Gastrocnemius medialis (tissue), 4 donors: Measurements from ENCODE around the gene TNFRSF1B.

Experiments
- POLR2A ChIP-seq, 2 donors: fragments of 450-650 bp; IDR thresholded peaks; one replicate each; pipeline ENCODE4 v1.6.1; 2017; ENCODE audit warnings: antibody characterized with exemption in 2 of 2, mild to moderate bottlenecking in 2 of 2, moderate library complexity in 2 of 2
- TF ChIP-seq, protein P1 (sequence below), 5 experiments: fragments of 450-650 bp in 3 of 5; fragments of 200-600 bp in 2 of 5; sonication (generic) in 2 of 5; IDR thresholded peaks in 4 of 5; conservative IDR thresholded peaks in 1 of 5; 1 replicate in 4 of 5; 2 replicates in 1 of 5; pipeline ENCODE4 v1.5.1; 2016 to 2019; ENCODE audit warnings: antibody characterized with exemption in 5 of 5, mild to moderate bottlenecking in 3 of 5, moderate library complexity in 3 of 5

DNA sequence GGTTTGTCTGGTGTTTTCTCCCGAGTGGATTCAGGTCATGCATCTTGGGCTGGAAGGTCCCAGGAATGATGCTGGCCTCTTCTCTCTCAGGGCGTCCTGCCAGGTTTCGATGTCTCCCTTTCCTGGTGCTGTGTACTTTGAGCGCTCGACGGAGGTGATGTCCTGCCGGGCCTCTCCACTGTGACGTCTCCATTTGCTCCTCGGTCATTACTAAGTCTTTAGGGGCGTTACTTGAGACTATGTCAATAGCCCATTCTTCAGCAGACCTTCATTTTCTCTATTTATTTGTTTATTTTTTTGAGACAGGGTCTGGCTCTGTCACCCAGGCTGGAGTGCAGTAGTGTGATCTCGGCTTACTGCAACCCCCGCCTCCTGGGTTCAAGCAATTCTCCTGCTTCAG is 37.2 kb upstream of the TNFRSF1B start:
- TF ChIP-seq, protein P1, sequence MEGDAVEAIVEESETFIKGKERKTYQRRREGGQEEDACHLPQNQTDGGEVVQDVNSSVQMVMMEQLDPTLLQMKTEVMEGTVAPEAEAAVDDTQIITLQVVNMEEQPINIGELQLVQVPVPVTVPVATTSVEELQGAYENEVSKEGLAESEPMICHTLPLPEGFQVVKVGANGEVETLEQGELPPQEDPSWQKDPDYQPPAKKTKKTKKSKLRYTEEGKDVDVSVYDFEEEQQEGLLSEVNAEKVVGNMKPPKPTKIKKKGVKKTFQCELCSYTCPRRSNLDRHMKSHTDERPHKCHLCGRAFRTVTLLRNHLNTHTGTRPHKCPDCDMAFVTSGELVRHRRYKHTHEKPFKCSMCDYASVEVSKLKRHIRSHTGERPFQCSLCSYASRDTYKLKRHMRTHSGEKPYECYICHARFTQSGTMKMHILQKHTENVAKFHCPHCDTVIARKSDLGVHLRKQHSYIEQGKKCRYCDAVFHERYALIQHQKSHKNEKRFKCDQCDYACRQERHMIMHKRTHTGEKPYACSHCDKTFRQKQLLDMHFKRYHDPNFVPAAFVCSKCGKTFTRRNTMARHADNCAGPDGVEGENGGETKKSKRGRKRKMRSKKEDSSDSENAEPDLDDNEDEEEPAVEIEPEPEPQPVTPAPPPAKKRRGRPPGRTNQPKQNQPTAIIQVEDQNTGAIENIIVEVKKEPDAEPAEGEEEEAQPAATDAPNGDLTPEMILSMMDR (IDR thresholded peaks at IDR 0.05 in 4 of 5, conservative IDR thresholded peaks at IDR 0.05 in 1 of 5), result no peak
- TF ChIP-seq POLR2A (IDR thresholded peaks at IDR 0.05), result no peak
